B cell (primary cell): Measurements from ENCODE around the gene ATP13A1. TPM values are rescaled to one million over a fixed set of nuclear protein-coding genes. Genes with fewer than 3 reads are reported as not detected.

ENCODE experiments used
- ATAC-seq: fragments of 200-7000 bp; cut with Tn5 transposase; one replicate; pipeline ENCODE4 v1.10.0; 2021; ENCODE audit warnings: low read depth, mild to moderate bottlenecking, moderate number of reproducible peaks, moderate library complexity
- CTCF ChIA-PET: fragments of 350-600 bp; sonication (Branson Sonifier 250); formaldehyde crosslinking; loops from one replicate; lab custom pipeline; 2021; ENCODE audit warnings: antibody characterized with exemption, inconsistent platforms; lab: Charles Lee
- POLR2A ChIA-PET: fragments of 350-600 bp; sonication (Branson Sonifier 250); formaldehyde crosslinking; loops from one replicate; lab custom pipeline; 2021; ENCODE audit warnings: antibody characterized with exemption; lab: Charles Lee
- DNase-seq: peaks from one replicate; pipeline ENCODE4 v3.0.0; 2013
- H2AFZ ChIP-seq: 2 replicates; pipeline ENCODE4 v1.6.1; 2012; ENCODE audit warnings: mild to moderate bottlenecking, low read depth, low read length; ENCODE audit not compliant: insufficient read depth, poor library complexity, severe bottlenecking
- H3K27ac ChIP-seq, 2 donors: 1 replicate in 1 of 2; 2 replicates in 1 of 2; pipeline ENCODE4 v1.5.1; 2012 to 2013; ENCODE audit warnings: low read length in 2 of 2, mild to moderate bottlenecking in 2 of 2, moderate library complexity in 1 of 2
- H3K27me3 ChIP-seq, 4 experiments: fragments of 200-600 bp in 1 of 4; sonication (generic) in 1 of 4; replicated peaks in 1 of 4; 1 replicate in 2 of 4; 2 replicates in 2 of 4; pipeline versions ENCODE4 v1.6.1 to v1.7.0; 2013 to 2016; ENCODE audit warnings: low read length in 3 of 4, mild to moderate bottlenecking in 2 of 4, mixed read lengths in 1 of 4, moderate library complexity in 1 of 4; ENCODE audit not compliant: insufficient read depth in 4 of 4, control insufficient read depth in 3 of 4; ENCODE audit errors: control extremely low read depth in 1 of 4
- H3K36me3 ChIP-seq, 2 experiments: replicated peaks in 1 of 2; 1 replicate in 1 of 2; 2 replicates in 1 of 2; pipeline versions ENCODE4 v1.6.1 to v1.7.1; 2013; ENCODE audit warnings: low read length in 1 of 2; ENCODE audit not compliant: insufficient read depth in 2 of 2, control insufficient read depth in 1 of 2; ENCODE audit errors: control extremely low read depth in 1 of 2, extremely low read depth in 1 of 2
- H3K4me1 ChIP-seq, 2 donors: fragments of 200-600 bp in 1 of 2; sonication (generic) in 1 of 2; 1 replicate in 1 of 2; 2 replicates in 1 of 2; pipeline versions ENCODE4 v1.5.1 to v1.6.1; 2013 to 2017; ENCODE audit warnings: low read length in 2 of 2; ENCODE audit not compliant: control insufficient read depth in 2 of 2, insufficient read depth in 2 of 2
- H3K4me2 ChIP-seq: replicated peaks from 2 replicates; pipeline ENCODE3; 2012; ENCODE audit warnings: mild to moderate bottlenecking, low read depth, low read length; ENCODE audit not compliant: poor library complexity, severe bottlenecking
- H3K4me3 ChIP-seq, 5 experiments: fragments of 200-600 bp in 1 of 5; sonication (generic) in 1 of 5; 1 replicate in 3 of 5; 2 replicates in 2 of 5; pipeline versions ENCODE4 v1.5.1 to v1.7.0; 2011 to 2016; ENCODE audit warnings: low read length in 4 of 5, mild to moderate bottlenecking in 4 of 5, low read depth in 2 of 5, control low read depth in 1 of 5, moderate library complexity in 1 of 5; ENCODE audit not compliant: insufficient read depth in 1 of 5; ENCODE audit errors: control extremely low read depth in 1 of 5, extremely low read depth in 1 of 5
- H3K79me2 ChIP-seq: fragments of 200-600 bp; sonication (generic); one replicate; pipeline ENCODE4 v1.6.0; 2016; ENCODE audit warnings: low read length; ENCODE audit not compliant: control insufficient read depth, insufficient read depth
- H3K9ac ChIP-seq: fragments of 200-600 bp; sonication (generic); 2 replicates; pipeline ENCODE4 v1.6.1; 2017; ENCODE audit warnings: mild to moderate bottlenecking, low read length, moderate library complexity
- H3K9me3 ChIP-seq, 3 donors: one replicate each; pipeline versions ENCODE4 v1.6.1 to v1.7.1; 2013; ENCODE audit warnings: low read length in 2 of 3; ENCODE audit not compliant: control insufficient read depth in 2 of 3, insufficient read depth in 1 of 3; ENCODE audit errors: control extremely low read depth in 1 of 3
- H4K20me1 ChIP-seq: 2 replicates; pipeline ENCODE4 v1.6.0; 2012; ENCODE audit warnings: mild to moderate bottlenecking, low read length; ENCODE audit not compliant: insufficient read depth, control insufficient read depth, poor library complexity, severe bottlenecking
- H3K27ac Mint-ChIP-seq: one replicate; pipeline ENCODE4 v1.8.0; 2021; ENCODE audit warnings: mixed read lengths
- H3K27me3 Mint-ChIP-seq: one replicate; pipeline ENCODE4 v1.8.0; 2021; ENCODE audit warnings: mixed read lengths
- H3K4me1 Mint-ChIP-seq: one replicate; pipeline ENCODE4 v1.8.0; 2021; ENCODE audit warnings: mixed read lengths
- H3K4me3 Mint-ChIP-seq: one replicate; pipeline ENCODE4 v1.8.0; 2021; ENCODE audit warnings: mixed read lengths
- H3K9me3 Mint-ChIP-seq: one replicate; pipeline ENCODE4 v1.8.0; 2022; ENCODE audit warnings: mixed read lengths; ENCODE audit not compliant: insufficient read depth
- CTCF ChIP-seq: fragments of 200-600 bp; IDR thresholded peaks from one replicate; pipeline ENCODE4 v1.8.0; 2022; ENCODE audit warnings: antibody characterized with exemption, mild to moderate bottlenecking
- EZH2 ChIP-seq: IDR thresholded peaks from 2 replicates; pipeline ENCODE4 v1.6.1; 2012; ENCODE audit warnings: borderline replicate concordance, low read depth, mild to moderate bottlenecking, moderate library complexity, low read length; ENCODE audit not compliant: insufficient read depth, poor library complexity, severe bottlenecking
- WGBS: methylation state at CpG from one replicate; pipeline ENCODE4 v1.1.5; 2013; ENCODE audit warnings: missing lambda C conversion rate; ENCODE audit not compliant: insufficient coverage; 5-methylcytosine and 5-hydroxymethylcytosine counted together
- intact Hi-C: fragments of 100-400 bp; cut with micrococcal nuclease; formaldehyde crosslinking; loops from one replicate; pipeline ENCODE4 v1.10.0; 2022
- polyA plus RNA-seq: library from polyadenylated mRNA; depleted of rRNA; stranded (reverse); fragments of >200 nt; gene quantifications from 2 replicates; pipeline ENCODE4 v1.2.3, GENCODE V29; 2012
- total RNA-seq, 2 donors: library from RNA; stranded (reverse); fragments of 120-200 nt in 1 of 2; gene quantifications; 1 replicate in 1 of 2; 2 replicates in 1 of 2; pipeline versions ENCODE4 v1.2.3 to v1.2.4, GENCODE V29; 2013 to 2022

The ATP13A1 gene
- total and polyA plus RNA-seq, 2 donors (not counting 1 experiment from before 2014, with no cell fraction given) = 156 to 277 TPM

GRCh38 chr19:19661675-19662251 lies 1.7 kb downstream of the ATP13A1 start:
- WGBS = 67% methylated on average over 6 of the region's 18 CpGs
- H3K27ac Mint-ChIP-seq = peak overlapping the region; percentile 97
- H3K9me3 Mint-ChIP-seq = no peaks in the 10 kb centered on the region
- peaks cover 0 to 35% of the 10 kb centered on the region in 2 experiments for H3K36me3 ChIP-seq
- peaks cover 5% of the 10 kb centered on the region for H4K20me1 ChIP-seq
- peaks cover 58% of the 10 kb centered on the region for H3K79me2 ChIP-seq
- H3K4me1 ChIP-seq = peaks cover 29 to 44% of the 10 kb centered on the region in 2 donors
- peak; percentile 8 for ATAC-seq
- H3K9me3 ChIP-seq = peaks cover 0 to 10% (median 0%) of the 10 kb centered on the region in 3 donors
- no peak for TF ChIP-seq EZH2
- no peak for TF ChIP-seq CTCF
- peaks cover 28% of the 10 kb centered on the region for H3K4me1 Mint-ChIP-seq
- peak overlapping the region; percentile 93 for H3K4me3 Mint-ChIP-seq
- intact Hi-C loops = loop anchor here (2.0 kb wide), 1 partner anchor 205 kb away; no protein-coding TSS in a partner anchor
- H3K27ac ChIP-seq = peak overlapping the region; percentile 77
- DNase-seq = peak; percentile 84
- no peaks in the 10 kb centered on the region for H3K27me3 Mint-ChIP-seq
- no peaks in the 10 kb centered on the region for H3K27me3 ChIP-seq
- peak overlapping the region; percentile 63 for H2AFZ ChIP-seq
- peak overlapping the region; percentile 74 for H3K9ac ChIP-seq
- CTCF ChIA-PET = interaction anchor here (0.6 to 3.2 kb wide), 6 partner anchors 10 to 130 kb away, joined by 3 to 12 read pairs (median 4); partner anchors contain the start of gene GMIP
- H3K4me3 ChIP-seq = peak overlapping the region; percentile 75 to 88 (median 77)
- POLR2A ChIA-PET = interaction anchor here (0.6 to 2.9 kb wide), 6 partner anchors 9 to 204 kb away, joined by 3 to 22 read pairs (median 4); partner anchors contain the start of genes GMIP, NDUFA13, ZNF253 and ZNF506
- peak overlapping the region; percentile 86 for H3K4me2 ChIP-seq
